IPS DF 4.7 (cell line): ENCODE measurements around the gene INVS.
"Not testable (repeated sequence)": the region's sequence is repeated elsewhere in the genome, so short reads cannot be mapped to it uniquely, and the experiment has no call there.

Experiments
- DNase-seq: peaks from one replicate; pipeline ENCODE4 v3.0.0-alpha.2; 2013; ENCODE audit warnings: low spot score; ENCODE audit errors: extremely low read depth

The INVS gene

DNA sequence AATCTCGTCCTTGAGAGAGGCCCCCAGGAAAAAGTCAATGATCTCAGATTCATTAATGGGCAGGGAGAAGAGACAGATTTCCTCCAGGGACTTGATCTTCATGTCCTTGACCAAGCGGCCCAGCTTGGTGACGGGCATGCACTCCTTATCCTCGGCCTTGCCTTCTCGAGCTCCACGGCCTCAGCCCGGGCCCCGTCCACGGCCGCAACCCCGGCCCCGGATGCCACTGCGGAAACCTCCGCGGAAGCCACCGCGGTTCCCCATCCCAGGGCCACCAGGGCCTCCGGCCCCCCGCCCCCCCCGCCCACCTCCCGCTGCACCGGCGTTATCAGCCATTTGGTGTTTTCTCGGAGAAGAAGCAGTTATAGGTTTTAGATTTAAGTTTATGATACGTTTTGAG is 18.3 kb downstream of the INVS start:
- DNase-seq: no peak

- no peak for DNase-seq
Measured at GRCh38 chr9:100120286-100120685, 21.2 kb downstream of the INVS start.

DNA sequence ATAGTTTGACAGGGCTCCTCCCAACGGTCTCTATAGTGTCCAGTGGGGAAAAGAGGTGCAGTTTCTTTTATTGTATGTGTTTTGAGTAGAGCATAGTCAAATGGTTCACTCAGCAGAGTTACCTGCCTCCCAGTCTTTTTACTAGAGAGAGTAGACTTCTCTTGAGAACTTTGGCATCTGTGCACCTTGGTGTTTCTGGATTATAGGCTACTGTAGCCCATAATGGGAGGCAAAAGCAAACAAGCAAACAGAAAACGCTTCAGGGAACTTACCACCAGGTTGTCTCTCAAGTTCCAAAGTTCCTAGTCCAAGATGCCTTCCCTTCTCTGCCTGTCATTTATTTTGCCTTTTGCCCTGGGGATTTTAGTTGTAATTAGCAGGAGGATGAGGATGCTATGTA is 26.2 kb downstream of the INVS start:
- no peak for DNase-seq

DNA sequence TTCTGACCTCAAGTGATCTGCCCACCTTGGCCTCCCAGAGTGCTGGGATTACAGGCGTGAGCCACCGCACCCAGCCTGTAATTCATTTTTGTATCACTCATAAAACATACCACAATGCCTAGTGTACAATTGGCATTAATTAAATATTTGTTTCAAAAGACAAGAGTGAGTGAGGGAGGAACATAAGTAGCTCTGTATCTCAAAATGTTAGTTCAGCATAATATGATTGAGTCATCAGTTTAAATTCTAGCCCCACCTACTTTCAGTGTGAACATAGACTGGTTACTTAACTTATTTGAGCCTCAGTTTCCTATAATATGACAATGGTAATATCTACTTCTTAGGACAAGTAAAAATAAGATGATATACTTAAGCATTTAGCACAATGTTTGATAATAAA is 26.9 kb downstream of the INVS start:
- no peak for DNase-seq

- no peak for DNase-seq
Measured at GRCh38 chr9:100126423-100126822, 27.4 kb downstream of the INVS start.

GRCh38 chr9:100129772-100130171 is 30.7 kb downstream of the INVS start:
- DNase-seq: no peak

DNA sequence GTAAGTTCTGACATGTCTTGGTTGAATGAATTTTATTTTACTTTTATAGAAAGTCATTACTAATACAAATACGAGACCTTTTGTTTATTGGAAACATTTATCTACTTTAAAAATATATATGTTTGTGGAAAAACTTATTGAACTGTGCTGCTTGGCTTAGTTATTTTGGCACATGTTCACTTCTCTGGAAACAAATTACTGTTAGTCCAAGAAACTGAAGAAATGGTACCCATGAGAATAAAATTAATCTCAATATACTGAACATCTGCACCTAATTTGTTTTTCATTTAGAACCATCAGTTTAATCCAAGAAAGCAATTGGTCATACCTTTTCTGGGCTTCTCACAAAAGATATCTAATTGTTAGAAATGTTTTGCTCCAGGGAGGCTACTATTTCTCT is 32.2 kb downstream of the INVS start:
- no peak for DNase-seq

DNA sequence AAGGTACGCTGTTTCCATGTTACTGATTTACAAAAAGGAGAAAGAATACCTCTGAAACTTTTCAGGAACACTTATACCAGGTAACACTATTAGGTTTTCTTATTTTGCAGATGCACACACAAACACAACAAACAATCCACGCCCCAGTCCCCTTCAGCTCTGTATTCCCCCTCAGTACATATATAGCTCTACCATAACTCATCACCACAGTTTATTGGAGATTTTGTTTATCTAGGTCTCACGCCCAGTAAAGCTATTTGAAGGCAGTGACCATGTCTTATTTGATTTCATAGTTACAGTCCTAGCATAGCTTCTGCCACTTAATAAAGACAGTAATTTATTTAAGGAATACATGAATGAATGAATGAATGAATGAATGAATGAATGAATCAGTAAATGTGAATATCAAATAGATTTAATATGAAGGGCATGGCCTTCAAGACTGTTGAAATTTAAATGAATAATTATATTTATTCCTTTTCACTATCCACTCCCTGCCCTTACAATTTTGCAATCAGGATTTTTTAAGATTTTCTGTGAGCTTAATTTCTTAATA is 32.9 kb downstream of the INVS start:
- DNase-seq: no peak

- no peak for DNase-seq
Measured at GRCh38 chr9:100134731-100135130, 35.7 kb downstream of the INVS start.

GRCh38 chr9:100136799-100137198 is 37.8 kb downstream of the INVS start:
- DNase-seq: not testable (repeated sequence)

DNA sequence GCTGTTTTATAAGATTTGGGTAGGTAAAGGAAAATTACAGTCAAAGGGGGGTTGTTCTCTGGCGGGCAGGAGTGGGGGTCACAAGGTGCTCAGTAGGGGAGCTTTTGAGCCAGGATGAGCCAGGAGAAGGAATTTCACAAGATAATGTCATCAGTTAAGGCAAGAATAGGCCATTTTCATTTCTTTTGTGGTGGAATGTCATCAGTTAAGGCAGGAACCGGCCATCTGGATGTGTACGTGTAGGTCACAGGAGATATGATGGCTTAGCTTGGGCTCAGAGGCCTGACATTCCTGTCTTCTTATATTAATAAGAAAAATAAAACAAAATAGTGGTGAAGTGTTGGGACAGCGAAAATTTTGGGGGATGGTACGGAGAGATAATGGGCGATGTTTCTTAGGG is 41.3 kb downstream of the INVS start:
- DNase-seq: not testable (repeated sequence)

DNA sequence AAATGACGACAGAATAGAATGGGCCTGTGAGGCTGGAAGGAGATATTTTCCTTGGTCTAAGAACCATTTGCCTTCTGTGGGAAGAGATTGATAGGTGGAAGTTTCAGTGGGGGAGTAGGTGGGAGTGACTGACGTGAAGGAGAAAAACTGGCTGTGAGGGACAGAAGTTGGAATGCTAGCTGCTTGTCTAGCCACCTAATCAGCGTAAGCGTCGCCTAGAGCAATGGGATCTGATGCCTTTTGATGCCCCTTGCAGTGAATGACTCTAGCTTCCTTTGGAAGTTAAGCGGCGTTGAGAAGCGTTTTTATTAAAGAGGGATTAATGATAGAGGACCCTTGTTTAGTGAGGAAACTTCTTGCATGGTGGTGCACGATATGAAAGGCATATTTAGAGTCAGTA is 42.8 kb downstream of the INVS start:
- DNase-seq: not testable (repeated sequence)

GRCh38 chr9:100145167-100145934 is 46.3 kb downstream of the INVS start:
- DNase-seq: not testable (repeated sequence)

DNA sequence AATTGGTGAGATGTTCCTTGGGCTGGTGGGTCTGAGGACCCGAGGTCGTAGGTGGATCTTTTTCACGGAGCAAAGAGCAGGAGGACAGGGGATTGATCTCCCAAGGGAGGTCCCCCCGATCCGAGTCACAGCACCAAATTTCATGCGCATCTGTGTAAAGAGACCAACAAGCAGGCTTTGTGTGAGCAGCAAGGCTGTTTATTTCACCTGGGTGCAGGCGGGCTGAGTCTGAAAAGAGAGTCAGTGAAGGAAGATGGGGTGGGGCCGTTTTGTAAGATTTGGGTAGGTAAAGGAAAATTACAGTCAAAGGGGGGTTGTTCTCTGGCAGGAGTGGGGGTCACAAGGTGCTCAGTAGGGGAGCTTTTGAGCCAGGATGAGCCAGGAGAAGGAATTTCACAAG is 46.9 kb downstream of the INVS start:
- not testable (repeated sequence) for DNase-seq

GRCh38 chr9:100150214-100150613 is 51.2 kb downstream of the INVS start:
- no peak for DNase-seq

DNA sequence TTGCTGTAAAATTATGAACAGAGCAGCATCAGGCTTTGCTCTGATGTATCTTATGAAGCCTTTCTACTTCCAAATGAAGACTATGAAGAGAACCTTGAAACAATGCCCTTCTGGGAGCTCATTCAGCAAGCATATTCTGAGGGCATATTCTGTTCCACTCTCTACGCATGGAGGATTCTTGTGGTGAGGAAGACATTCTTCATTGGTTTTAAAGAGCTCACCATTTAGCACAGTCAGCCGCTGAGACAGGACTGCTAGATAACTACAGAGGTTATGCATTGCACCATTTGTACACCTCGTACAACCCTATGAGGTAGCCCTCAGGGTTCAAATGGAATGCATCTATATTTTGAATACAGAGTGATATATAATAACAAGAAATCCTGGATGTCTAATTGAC is 61.0 kb downstream of the INVS start:
- DNase-seq: no peak

- DNase-seq: no peak
Measured at GRCh38 chr9:100167176-100167575, 68.1 kb downstream of the INVS start.

DNA sequence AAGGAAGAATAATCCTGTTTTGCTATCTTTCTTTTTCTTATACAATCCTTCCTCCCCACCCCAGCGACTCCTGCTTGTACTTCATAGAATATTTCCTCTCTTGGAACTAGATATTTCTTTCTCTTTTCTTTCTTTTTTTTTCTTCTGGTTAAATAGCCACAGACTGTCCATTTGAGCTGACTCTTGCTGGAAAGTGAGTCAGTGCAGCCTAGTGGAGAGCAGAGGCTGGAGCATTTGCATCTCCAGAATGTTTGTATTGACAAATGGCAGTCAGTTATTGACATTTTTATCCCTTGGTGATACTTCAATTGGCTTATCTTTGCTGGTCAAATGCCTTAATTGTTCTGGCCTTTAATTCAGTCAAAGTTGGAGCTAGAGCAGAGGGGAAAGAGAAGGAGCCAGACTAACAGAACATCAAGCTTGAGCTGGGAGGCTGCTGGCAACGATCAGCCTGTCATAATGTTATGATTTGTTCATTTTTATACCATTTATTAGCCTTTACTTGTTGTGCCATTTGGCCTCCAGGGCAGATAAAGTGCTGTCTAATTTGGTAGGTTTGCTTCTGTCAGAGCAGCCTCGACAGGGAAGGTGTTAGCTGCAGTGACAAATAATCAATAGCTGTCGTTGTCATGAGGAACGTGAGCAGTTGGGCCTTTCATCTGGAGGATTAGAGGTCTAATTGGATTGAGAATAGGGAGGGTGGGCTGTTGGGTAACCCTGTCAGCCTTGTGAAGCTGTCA is 69.0 kb downstream of the INVS start:
- no peak for DNase-seq

GRCh38 chr9:100170085-100170484 is 71.0 kb downstream of the INVS start:
- no peak for DNase-seq

- no peak for DNase-seq
Measured at GRCh38 chr9:100170556-100170955, 71.5 kb downstream of the INVS start.

- no peak for DNase-seq
Measured at GRCh38 chr9:100186356-100186755, 87.3 kb downstream of the INVS start.

DNA sequence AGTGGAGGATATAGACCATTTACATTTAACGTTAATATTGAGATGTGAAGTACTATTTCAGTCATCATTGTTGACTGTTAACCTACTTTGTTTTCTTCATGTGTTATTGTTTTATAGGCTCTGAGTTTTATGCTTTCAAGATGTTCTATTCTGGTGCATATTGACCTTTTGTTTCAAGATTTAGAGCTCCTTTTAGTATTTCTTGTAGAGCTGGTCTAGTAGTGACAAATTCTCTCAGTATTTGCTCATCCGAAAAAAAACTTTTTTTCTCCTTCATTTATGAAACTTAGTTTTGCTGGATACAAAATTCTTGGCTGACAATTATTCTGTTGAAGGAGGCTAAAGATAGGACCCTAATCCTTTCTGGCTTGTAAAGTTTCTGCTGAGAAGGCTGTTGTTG is 91.3 kb downstream of the INVS start:
- DNase-seq: no peak

DNA sequence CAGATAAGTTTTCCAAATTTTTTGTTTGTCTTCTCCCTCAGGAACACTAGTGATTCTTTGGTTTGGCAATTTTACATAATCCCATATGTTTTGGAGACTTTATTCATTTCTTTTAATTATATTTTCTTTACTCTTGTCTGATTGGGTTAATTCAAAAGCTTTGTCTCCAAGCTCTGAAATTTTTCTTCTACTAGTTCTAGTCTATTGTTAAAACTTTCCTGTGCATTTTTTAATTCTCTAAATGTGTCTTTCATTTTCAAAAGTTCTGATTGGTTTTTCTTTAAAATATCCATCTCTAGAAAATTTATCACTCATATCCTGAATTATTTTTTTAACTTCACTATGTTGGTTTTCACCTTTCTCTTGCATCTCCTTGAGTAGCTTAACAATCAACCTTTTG is 92.2 kb downstream of the INVS start:
- no peak for DNase-seq
